Fibroblast of the aortic adventitia (primary cell): ENCODE results near the gene HTR4. TPM values are rescaled to one million over a fixed set of nuclear protein-coding genes. Genes with fewer than 3 reads are reported as not detected.

Experiments
- DNase-seq: peaks from one replicate; pipeline ENCODE4 v3.0.0-alpha.2; 2010; ENCODE audit warnings: low read depth
- H3K4me3 ChIP-seq: 2 replicates; pipeline ENCODE4 v1.5.1; 2011; ENCODE audit warnings: low read depth, mild to moderate bottlenecking, control low read depth, low read length, moderate library complexity
- CTCF ChIP-seq: IDR thresholded peaks from 2 replicates; pipeline ENCODE4 v1.5.1; 2011; ENCODE audit warnings: mild to moderate bottlenecking, low read length, control low read depth, inconsistent platforms; ENCODE audit not compliant: insufficient read depth
- total RNA-seq: library from RNA; depleted of rRNA; stranded (reverse); fragments of >200 nt; gene quantifications from 2 replicates; pipeline ENCODE4 v1.2.3, GENCODE V29; 2012; ENCODE audit warnings: low replicate concordance

HTR4 gene
- total RNA-seq, 1 donor: 0.18 TPM

DNA sequence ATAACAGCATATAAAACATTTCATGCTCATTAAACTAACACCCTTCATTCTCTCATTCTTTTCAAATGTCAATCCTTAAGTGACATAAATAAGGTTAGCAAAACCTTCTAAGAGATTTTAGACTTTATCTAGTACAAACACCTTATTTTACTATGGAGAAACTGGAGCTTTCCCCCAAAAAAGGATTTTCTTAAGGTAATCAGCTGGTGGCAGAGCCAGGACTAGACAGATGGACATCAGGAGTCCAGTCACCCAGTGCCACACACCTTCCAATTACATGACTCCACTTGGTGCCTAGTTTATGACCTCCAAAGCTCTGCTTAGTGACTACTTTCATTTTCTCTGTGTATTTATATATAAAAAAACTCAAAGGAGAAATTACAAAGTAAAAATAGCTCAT, 70.2 kb downstream of the HTR4 start:
- DNase-seq: no peak
- H3K4me3 ChIP-seq: no peak overlapping the region
- TF ChIP-seq CTCF: no peak

DNA sequence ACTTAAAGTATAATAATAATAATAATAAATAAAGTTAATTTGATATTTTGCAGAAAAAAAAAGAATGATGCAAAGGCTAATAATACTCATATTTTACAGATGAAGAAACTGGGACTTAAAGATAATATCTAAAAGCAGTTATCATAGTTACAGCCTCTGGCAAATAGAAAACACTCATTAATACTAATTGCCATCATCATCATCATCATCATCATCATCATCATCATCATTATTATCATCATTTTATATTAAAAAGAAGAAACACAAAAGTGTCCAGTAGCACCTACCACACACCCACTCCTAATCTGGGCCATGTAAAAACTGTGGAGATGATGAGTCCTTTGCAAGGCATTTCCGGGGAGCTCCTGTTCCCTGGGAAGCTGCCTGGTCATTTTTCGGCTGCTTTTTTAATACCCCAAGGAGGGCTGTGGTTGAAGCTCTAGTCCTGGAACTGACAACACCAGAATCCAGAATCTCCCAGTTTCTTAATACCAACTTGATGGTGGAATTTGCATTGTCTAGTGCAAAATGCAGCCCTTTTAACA, 70.8 kb downstream of the HTR4 start:
- no peak overlapping the region for H3K4me3 ChIP-seq
- TF ChIP-seq CTCF: no peak
- no peak for DNase-seq

- no peak for DNase-seq
- H3K4me3 ChIP-seq: no peak overlapping the region
- TF ChIP-seq CTCF: no peak
These were observed 80.2 kb downstream of the HTR4 start for GRCh38 chr5:148574167-148574566.

- no peak for DNase-seq
- no peak for TF ChIP-seq CTCF
- H3K4me3 ChIP-seq: no peak overlapping the region
These were observed 81.0 kb downstream of the HTR4 start for GRCh38 chr5:148573374-148573773.

DNA sequence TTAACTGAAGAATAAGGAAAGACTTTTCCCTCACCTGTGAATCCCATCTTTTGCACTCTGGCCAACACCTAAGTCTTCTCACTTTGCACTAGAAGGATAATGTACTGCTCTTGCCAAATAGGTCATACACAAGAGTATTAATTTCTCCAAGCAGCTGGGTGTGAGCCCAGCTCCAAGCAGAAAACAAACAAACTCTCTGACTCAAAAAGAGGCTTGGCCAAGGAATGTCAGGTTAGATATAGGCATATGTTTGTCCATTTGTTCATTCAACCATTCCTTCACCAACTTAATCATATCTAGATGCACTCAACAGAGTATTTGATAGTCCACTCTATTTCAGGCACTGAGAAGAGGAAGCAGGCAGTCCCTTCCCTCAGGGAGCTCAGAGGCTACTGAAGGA, 84.4 kb downstream of the HTR4 start:
- TF ChIP-seq CTCF: no peak
- H3K4me3 ChIP-seq: no peak overlapping the region
- no peak for DNase-seq

DNA sequence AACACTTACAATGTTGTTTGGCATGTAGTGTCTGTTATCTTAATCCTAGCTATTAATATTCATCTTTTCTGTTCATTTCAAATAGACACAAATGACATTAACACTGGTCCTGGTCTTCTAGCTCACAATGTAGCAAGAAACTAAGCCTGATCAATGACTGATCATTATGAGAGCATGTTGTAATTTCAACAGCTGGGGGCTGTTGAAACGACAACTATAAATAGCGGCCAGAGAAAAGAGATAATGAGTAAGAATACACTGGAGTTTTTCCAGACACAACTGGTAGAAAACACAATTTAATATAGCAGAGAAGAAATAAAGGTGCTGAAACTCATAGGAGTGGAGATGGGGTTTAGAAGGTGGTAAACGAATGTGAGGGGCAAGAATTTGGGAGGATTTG, 89.2 kb downstream of the HTR4 start:
- no peak for TF ChIP-seq CTCF
- no peak overlapping the region for H3K4me3 ChIP-seq
- DNase-seq: no peak

GRCh38 chr5:148563021-148563420, 91.3 kb downstream of the HTR4 start:
- no peak overlapping the region for H3K4me3 ChIP-seq
- no peak for TF ChIP-seq CTCF
- no peak for DNase-seq
